ENCODE measurements around the gene RNF11. TPM values are rescaled to one million over a fixed set of nuclear protein-coding genes. Genes with fewer than 3 reads are reported as not detected.

Gene RNF11
- total RNA-seq, 1 donor from 2014 or later = 126 TPM

DNA sequence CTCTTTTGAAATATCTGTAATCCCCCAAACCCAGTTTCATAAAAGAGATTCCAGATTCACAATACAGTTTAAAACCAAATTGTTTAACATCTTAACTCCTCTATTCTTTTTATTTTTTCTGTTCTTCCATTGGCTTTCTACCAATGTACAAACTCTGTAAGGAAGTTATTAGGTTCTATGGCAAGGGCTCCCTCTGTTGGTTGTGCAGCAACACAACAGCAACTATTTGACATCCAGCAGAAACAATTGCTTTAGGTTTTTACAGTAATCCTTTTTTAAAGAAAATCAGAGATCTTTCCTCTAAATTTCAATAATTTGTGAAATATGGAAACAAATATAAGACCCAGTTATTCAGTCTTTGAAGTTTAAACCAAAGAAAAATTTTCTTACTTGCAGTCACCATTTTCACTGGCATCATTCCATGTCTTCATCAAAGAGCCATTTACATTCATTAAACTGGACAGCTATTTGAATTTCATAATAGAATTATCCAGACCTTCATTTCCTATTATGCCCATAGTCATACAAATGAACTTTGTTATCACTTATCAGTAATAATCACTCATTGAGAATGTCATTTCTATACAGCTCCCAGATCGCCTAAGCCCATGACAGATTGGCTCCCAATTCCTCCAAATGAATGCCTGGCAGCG is 46.5 kb upstream of the RNF11 start:
- no peaks in the 10 kb centered on the region for H3K9me3 ChIP-seq (ENCODE audit: insufficient read depth, low read depth, low read length)
- no peaks in the 10 kb centered on the region for H3K36me3 Mint-ChIP-seq (ENCODE audit: low read depth, unreplicated experiment)
- FAIRE-seq = no peak
- no peaks in the 10 kb centered on the region for H3K4me1 ChIP-seq (ENCODE audit: insufficient read depth, low read length)
- H3K4me3 ChIP-seq (ENCODE audit: insufficient read depth, low read depth, low read length) = no peak overlapping the region
- H4K20me1 ChIP-seq (ENCODE audit: insufficient read depth, low read length) = no peaks in the 10 kb centered on the region
- no peak overlapping the region for H3K27ac Mint-ChIP-seq (ENCODE audit: unreplicated experiment)
- H3K9me3 Mint-ChIP-seq (ENCODE audit: unreplicated experiment) = no peaks in the 10 kb centered on the region
- DNase-seq (ENCODE audit: low read depth) = peak; percentile 64
- H3K4me2 ChIP-seq (ENCODE audit: low read length) = no peak overlapping the region
- TF ChIP-seq, protein P1, sequence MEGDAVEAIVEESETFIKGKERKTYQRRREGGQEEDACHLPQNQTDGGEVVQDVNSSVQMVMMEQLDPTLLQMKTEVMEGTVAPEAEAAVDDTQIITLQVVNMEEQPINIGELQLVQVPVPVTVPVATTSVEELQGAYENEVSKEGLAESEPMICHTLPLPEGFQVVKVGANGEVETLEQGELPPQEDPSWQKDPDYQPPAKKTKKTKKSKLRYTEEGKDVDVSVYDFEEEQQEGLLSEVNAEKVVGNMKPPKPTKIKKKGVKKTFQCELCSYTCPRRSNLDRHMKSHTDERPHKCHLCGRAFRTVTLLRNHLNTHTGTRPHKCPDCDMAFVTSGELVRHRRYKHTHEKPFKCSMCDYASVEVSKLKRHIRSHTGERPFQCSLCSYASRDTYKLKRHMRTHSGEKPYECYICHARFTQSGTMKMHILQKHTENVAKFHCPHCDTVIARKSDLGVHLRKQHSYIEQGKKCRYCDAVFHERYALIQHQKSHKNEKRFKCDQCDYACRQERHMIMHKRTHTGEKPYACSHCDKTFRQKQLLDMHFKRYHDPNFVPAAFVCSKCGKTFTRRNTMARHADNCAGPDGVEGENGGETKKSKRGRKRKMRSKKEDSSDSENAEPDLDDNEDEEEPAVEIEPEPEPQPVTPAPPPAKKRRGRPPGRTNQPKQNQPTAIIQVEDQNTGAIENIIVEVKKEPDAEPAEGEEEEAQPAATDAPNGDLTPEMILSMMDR (IDR thresholded peaks at IDR 0.05; ENCODE audit: insufficient read depth, low read depth, low read length) = peak; percentile 99
- TF ChIP-seq EZH2 (IDR thresholded peaks at IDR 0.05; ENCODE audit: insufficient read depth, low read length) = no peak
- no peak overlapping the region for H3K27ac ChIP-seq (ENCODE audit: low read depth, low read length)
- no peaks in the 10 kb centered on the region for H3K27me3 ChIP-seq (ENCODE audit: insufficient read depth, low read length)
- no peak overlapping the region for H2AFZ ChIP-seq (ENCODE audit: low read depth, low read length)
- H3K27me3 Mint-ChIP-seq (ENCODE audit: low read depth, unreplicated experiment) = no peaks in the 10 kb centered on the region
- no peaks in the 10 kb centered on the region for H3K4me1 Mint-ChIP-seq (ENCODE audit: low read depth, unreplicated experiment)
- no peak overlapping the region for H3K9ac ChIP-seq (ENCODE audit: low read length)
- no peaks in the 10 kb centered on the region for H3K79me2 ChIP-seq (ENCODE audit: insufficient read depth, low read length)
- no peaks in the 10 kb centered on the region for H3K36me3 ChIP-seq (ENCODE audit: insufficient read depth, low read length)
- no peak overlapping the region for H3K4me3 Mint-ChIP-seq (ENCODE audit: unreplicated experiment)

DNA sequence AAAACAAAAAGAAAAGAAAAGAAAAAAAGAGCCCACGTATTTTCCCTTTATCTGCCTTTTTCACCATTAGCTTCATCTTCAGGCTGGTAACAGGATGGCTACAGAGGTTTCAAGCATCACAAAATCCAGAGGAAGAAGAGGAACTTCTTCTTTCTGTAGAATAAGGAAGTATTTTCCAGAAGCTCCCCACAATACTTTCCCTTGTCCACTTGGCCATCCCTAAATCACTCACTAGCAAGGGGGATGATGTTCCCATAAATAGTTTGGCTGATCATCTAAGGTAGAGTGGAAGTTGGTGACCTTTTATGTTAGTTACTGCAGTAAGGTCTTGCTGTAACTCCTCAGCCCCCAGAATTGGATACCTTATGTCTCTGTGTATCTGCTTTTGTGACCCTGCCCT is 45.1 kb upstream of the RNF11 start:
- H2AFZ ChIP-seq (ENCODE audit: low read depth, low read length) = no peak overlapping the region
- H3K9me3 Mint-ChIP-seq (ENCODE audit: unreplicated experiment) = no peaks in the 10 kb centered on the region

More for the DNA sequence above, 45.1 kb upstream of the RNF11 start:
- Histone ChIP-seq H3K27me3 (ENCODE audit: insufficient read depth, low read length) (no peaks in the 10 kb centered on the region), H3K4me3 (ENCODE audit: insufficient read depth, low read depth, low read length) (no peak overlapping the region), H3K36me3 (ENCODE audit: insufficient read depth, low read length) (no peaks in the 10 kb centered on the region), H3K4me2 (ENCODE audit: low read length) (no peak overlapping the region), H3K27ac (ENCODE audit: low read depth, low read length) (no peak overlapping the region), H3K79me2 (ENCODE audit: insufficient read depth, low read length) (no peaks in the 10 kb centered on the region), H4K20me1 (ENCODE audit: insufficient read depth, low read length) (no peaks in the 10 kb centered on the region), H3K9ac (ENCODE audit: low read length) (no peak overlapping the region), H3K4me1 (ENCODE audit: insufficient read depth, low read length) (no peaks in the 10 kb centered on the region), H3K9me3 (ENCODE audit: insufficient read depth, low read depth, low read length) (no peaks in the 10 kb centered on the region)
- Mint-ChIP-seq H3K27me3 (ENCODE audit: low read depth, unreplicated experiment) (no peaks in the 10 kb centered on the region), H3K4me1 (ENCODE audit: low read depth, unreplicated experiment) (no peaks in the 10 kb centered on the region), H3K36me3 (ENCODE audit: low read depth, unreplicated experiment) (no peaks in the 10 kb centered on the region), H3K4me3 (ENCODE audit: unreplicated experiment) (no peak overlapping the region), H3K27ac (ENCODE audit: unreplicated experiment) (no peak overlapping the region)
- no peak for TF ChIP-seq EZH2 (IDR thresholded peaks at IDR 0.05; ENCODE audit: insufficient read depth, low read length)
- TF ChIP-seq, protein P1 (IDR thresholded peaks at IDR 0.05; ENCODE audit: insufficient read depth, low read depth, low read length) = no peak
- FAIRE-seq = no peak
- DNase-seq (ENCODE audit: low read depth) = no peak
